Loucy (cell line): ENCODE measurements around the gene NTSR2.

ENCODE experiments used
- H2AFZ ChIP-seq: fragments of 200-600 bp; sonication (generic); 2 replicates; pipeline ENCODE4 v1.6.0; 2016; ENCODE audit warnings: antibody characterized with exemption, mild to moderate bottlenecking, low read length, moderate library complexity
- H3F3A ChIP-seq: fragments of 200-600 bp; 2 replicates; pipeline ENCODE4 v1.6.0; 2016; ENCODE audit warnings: antibody characterized with exemption, low read depth, mild to moderate bottlenecking
- H3K27me3 ChIP-seq: fragments of 200-600 bp; sonication (generic); 2 replicates; pipeline ENCODE4 v1.6.1; 2014; ENCODE audit warnings: low read length, mild to moderate bottlenecking; ENCODE audit not compliant: insufficient read depth, poor library complexity, severe bottlenecking
- H3K36me3 ChIP-seq: fragments of 200-600 bp; sonication (generic); 2 replicates; pipeline ENCODE4 v1.6.1; 2016; ENCODE audit warnings: low read length; ENCODE audit not compliant: insufficient read depth
- H3K4me1 ChIP-seq: fragments of 200-600 bp; sonication (generic); 2 replicates; pipeline ENCODE4 v1.5.1; 2014; ENCODE audit warnings: low read length, mild to moderate bottlenecking; ENCODE audit not compliant: insufficient read depth, poor library complexity, severe bottlenecking
- H3K4me2 ChIP-seq: fragments of 200-600 bp; sonication (generic); 2 replicates; pipeline ENCODE4 v1.6.0; 2014; ENCODE audit warnings: antibody characterized with exemption, low read length, low read depth, mild to moderate bottlenecking; ENCODE audit not compliant: poor library complexity, severe bottlenecking
- H3K4me3 ChIP-seq: fragments of 200-600 bp; sonication (generic); 2 replicates; pipeline ENCODE4 v1.5.1; 2014; ENCODE audit warnings: low read length, mild to moderate bottlenecking, mixed read lengths; ENCODE audit not compliant: poor library complexity, severe bottlenecking
- H3K79me2 ChIP-seq: fragments of 200-600 bp; sonication (generic); 2 replicates; pipeline ENCODE4 v1.6.1; 2014; ENCODE audit warnings: low read length; ENCODE audit not compliant: insufficient read depth
- H3K9ac ChIP-seq: fragments of 200-600 bp; sonication (generic); 2 replicates; pipeline ENCODE4 v1.6.0; 2014; ENCODE audit warnings: mild to moderate bottlenecking, low read depth, low read length, moderate library complexity; ENCODE audit not compliant: poor library complexity, severe bottlenecking
- H3K9me2 ChIP-seq: fragments of 200-600 bp; sonication (generic); replicated peaks from 2 replicates; pipeline ENCODE4 v1.6.1; 2016; ENCODE audit warnings: low read depth, low read length, mixed read lengths
- H3K9me3 ChIP-seq: fragments of 200-600 bp; sonication (generic); 2 replicates; pipeline ENCODE4 v1.6.1; 2014; ENCODE audit warnings: mild to moderate bottlenecking, antibody characterized with exemption, low read length, low read depth; ENCODE audit not compliant: insufficient read depth
- H4K20me1 ChIP-seq: fragments of 200-600 bp; sonication (generic); 2 replicates; pipeline ENCODE4 v1.6.0; 2014; ENCODE audit warnings: antibody characterized with exemption, low read length, mild to moderate bottlenecking; ENCODE audit not compliant: insufficient read depth, poor library complexity, severe bottlenecking
- CTCF ChIP-seq: fragments of 200-600 bp; sonication (generic); conservative IDR thresholded peaks from 2 replicates; pipeline ENCODE4 v1.5.1; 2014; ENCODE audit warnings: mild to moderate bottlenecking, antibody characterized with exemption, low read length
- EZH2phosphoT487 ChIP-seq: fragments of 200-600 bp; IDR thresholded peaks from 2 replicates; pipeline ENCODE4 v1.6.1; 2018; ENCODE audit warnings: antibody characterized with exemption, mild to moderate bottlenecking, moderate library complexity, borderline replicate concordance

Gene NTSR2

GRCh38 chr2:11610624-11611242 lies 59.3 kb downstream of the NTSR2 start:
- TF ChIP-seq EZH2phosphoT487, result no peak
- TF ChIP-seq CTCF, result no peak
- H3F3A ChIP-seq, result no peaks in the 10 kb centered on the region
- H3K4me3 ChIP-seq, result no peak overlapping the region
- H3K9ac ChIP-seq, result no peak overlapping the region
- no peaks in the 10 kb centered on the region for H4K20me1 ChIP-seq
- no peaks in the 10 kb centered on the region for H3K9me2 ChIP-seq
- H3K27me3 ChIP-seq, result no peaks in the 10 kb centered on the region
- H3K4me1 ChIP-seq, result no peaks in the 10 kb centered on the region
- H2AFZ ChIP-seq, result no peak overlapping the region
- no peaks in the 10 kb centered on the region for H3K36me3 ChIP-seq
- H3K79me2 ChIP-seq, result no peaks in the 10 kb centered on the region
- H3K9me3 ChIP-seq, result no peaks in the 10 kb centered on the region
- no peak overlapping the region for H3K4me2 ChIP-seq
